ENCODE data around the gene NPTXR.

NPTXR gene

GRCh38 chr22:38844315-38845003, 631 bp upstream of the NPTXR start:
- no peak overlapping the region for H3K4me3 ChIP-seq (ENCODE audit: low read depth, low read length)
- DNase-seq (ENCODE audit: low read depth) = no peak
- TF ChIP-seq, protein P1, sequence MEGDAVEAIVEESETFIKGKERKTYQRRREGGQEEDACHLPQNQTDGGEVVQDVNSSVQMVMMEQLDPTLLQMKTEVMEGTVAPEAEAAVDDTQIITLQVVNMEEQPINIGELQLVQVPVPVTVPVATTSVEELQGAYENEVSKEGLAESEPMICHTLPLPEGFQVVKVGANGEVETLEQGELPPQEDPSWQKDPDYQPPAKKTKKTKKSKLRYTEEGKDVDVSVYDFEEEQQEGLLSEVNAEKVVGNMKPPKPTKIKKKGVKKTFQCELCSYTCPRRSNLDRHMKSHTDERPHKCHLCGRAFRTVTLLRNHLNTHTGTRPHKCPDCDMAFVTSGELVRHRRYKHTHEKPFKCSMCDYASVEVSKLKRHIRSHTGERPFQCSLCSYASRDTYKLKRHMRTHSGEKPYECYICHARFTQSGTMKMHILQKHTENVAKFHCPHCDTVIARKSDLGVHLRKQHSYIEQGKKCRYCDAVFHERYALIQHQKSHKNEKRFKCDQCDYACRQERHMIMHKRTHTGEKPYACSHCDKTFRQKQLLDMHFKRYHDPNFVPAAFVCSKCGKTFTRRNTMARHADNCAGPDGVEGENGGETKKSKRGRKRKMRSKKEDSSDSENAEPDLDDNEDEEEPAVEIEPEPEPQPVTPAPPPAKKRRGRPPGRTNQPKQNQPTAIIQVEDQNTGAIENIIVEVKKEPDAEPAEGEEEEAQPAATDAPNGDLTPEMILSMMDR (IDR thresholded peaks at IDR 0.05; ENCODE audit: low read depth, low read length, missing control alignments) = no peak

- no peak for DNase-seq (ENCODE audit: low read depth)
- TF ChIP-seq, protein P1 (IDR thresholded peaks at IDR 0.05; ENCODE audit: low read depth, low read length, missing control alignments) = peak; percentile 19
- no peak overlapping the region for H3K4me3 ChIP-seq (ENCODE audit: low read depth, low read length)
These were observed 599 bp downstream of the NPTXR start for GRCh38 chr22:38843201-38843656.

DNA sequence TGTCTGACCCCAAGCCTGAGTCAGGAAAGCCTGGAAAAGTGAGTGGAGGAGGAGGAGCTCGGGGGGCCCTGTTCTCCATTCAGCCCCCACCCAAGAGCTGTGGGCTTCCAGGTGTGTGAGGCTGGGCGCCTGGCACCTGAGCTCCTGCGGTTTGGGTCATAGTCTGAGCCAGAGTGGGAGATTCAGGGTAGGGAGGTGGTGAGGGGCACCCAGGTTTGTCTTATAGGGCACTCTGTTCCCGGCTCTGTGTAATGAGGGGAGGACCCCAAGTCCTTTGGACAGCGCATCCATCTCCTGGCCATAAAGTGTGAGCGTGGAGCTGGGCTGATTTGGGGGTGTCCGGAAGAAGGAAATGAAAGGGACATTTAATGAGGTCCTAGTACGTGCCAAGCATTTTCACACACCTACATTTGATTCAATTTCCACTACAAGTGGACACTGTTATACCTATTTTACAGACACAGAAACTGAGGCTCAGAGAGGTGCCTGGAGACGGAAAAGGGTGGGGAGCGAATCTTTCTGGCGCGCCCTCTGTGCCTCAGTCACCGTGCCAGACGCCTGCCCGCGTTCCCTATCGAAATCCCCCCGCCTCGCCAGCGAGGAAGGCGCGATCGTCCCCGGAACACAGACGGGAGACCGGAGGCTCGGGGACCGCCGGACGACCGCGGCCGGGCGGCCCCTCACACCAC, 1.2 kb downstream of the NPTXR start:
- no peak overlapping the region for H3K4me3 ChIP-seq (ENCODE audit: low read depth, low read length)
- TF ChIP-seq, protein P1 (IDR thresholded peaks at IDR 0.05; ENCODE audit: low read depth, low read length, missing control alignments) = no peak
- no peak for DNase-seq (ENCODE audit: low read depth)

- TF ChIP-seq, protein P1 (IDR thresholded peaks at IDR 0.05; ENCODE audit: low read depth, low read length, missing control alignments) = no peak
- no peak overlapping the region for H3K4me3 ChIP-seq (ENCODE audit: low read depth, low read length)
- no peak for DNase-seq (ENCODE audit: low read depth)
These were observed 2.2 kb downstream of the NPTXR start for GRCh38 chr22:38841635-38842034.

GRCh38 chr22:38841211-38841610, 2.6 kb downstream of the NPTXR start:
- DNase-seq (ENCODE audit: low read depth) = no peak
- TF ChIP-seq, protein P1 (IDR thresholded peaks at IDR 0.05; ENCODE audit: low read depth, low read length, missing control alignments) = no peak
- H3K4me3 ChIP-seq (ENCODE audit: low read depth, low read length) = no peak overlapping the region

GRCh38 chr22:38840129-38840528, 3.7 kb downstream of the NPTXR start:
- TF ChIP-seq, protein P1 (IDR thresholded peaks at IDR 0.05; ENCODE audit: low read depth, low read length, missing control alignments) = no peak
- no peak for DNase-seq (ENCODE audit: low read depth)
- H3K4me3 ChIP-seq (ENCODE audit: low read depth, low read length) = no peak overlapping the region

Data from GM12864 (cell line).